Stimulated activated CD4-positive, alpha-beta T cell treated with anti-CD3 and anti-CD28 coated beads, TNF-alpha, amount 100 ng/mL, for 1 hour (primary cell): ENCODE data around the gene SAMD14.

Experiments
- DNase-seq, 3 donors: peaks; one replicate each; pipeline ENCODE4 v3.0.0-alpha.2; 2020; ENCODE audit warnings: low read depth in 3 of 3, low spot score in 1 of 3

SAMD14 gene

GRCh38 chr17:50097455-50097854, 32.5 kb downstream of the SAMD14 start:
- DNase-seq: no peak

GRCh38 chr17:50096758-50097157, 33.2 kb downstream of the SAMD14 start:
- no peak for DNase-seq

GRCh38 chr17:50096092-50096491, 33.9 kb downstream of the SAMD14 start:
- DNase-seq: no peak

GRCh38 chr17:50095626-50096037, 34.3 kb downstream of the SAMD14 start:
- no peak for DNase-seq

- peak; percentile 87 to 90 (median 90) for DNase-seq
Observed at GRCh38 chr17:50094753-50095619, 35.0 kb downstream of the SAMD14 start, which contains the start of gene PDK2. Gene PDK2 (plus strand): TSS chr17:50095351. CDS start chr17:50095436, 85 bp downstream.

- DNase-seq: peak; percentile 63 to 93 (median 74)
Observed at GRCh38 chr17:50094243-50094752, 35.7 kb downstream of the SAMD14 start.

GRCh38 chr17:50093807-50094206, 36.2 kb downstream of the SAMD14 start:
- DNase-seq: no peak

GRCh38 chr17:50093246-50093645, 36.7 kb downstream of the SAMD14 start:
- DNase-seq: no peak

GRCh38 chr17:50091918-50092285, 38.1 kb downstream of the SAMD14 start:
- DNase-seq: no peak

GRCh38 chr17:50090971-50091917, 38.7 kb downstream of the SAMD14 start:
- DNase-seq: no peak

- no peak for DNase-seq
Observed at GRCh38 chr17:50090071-50090470, 39.9 kb downstream of the SAMD14 start.

- DNase-seq: no peak
Observed at GRCh38 chr17:50088952-50089825, 40.8 kb downstream of the SAMD14 start.

GRCh38 chr17:50087912-50088405, 42.0 kb downstream of the SAMD14 start:
- DNase-seq: no peak

GRCh38 chr17:50087246-50087911, 42.6 kb downstream of the SAMD14 start:
- peak; percentile 40 to 70 (median 58) for DNase-seq

- no peak for DNase-seq
Observed at GRCh38 chr17:50081757-50082156, 48.2 kb downstream of the SAMD14 start.

GRCh38 chr17:50080827-50081226, 49.1 kb downstream of the SAMD14 start:
- DNase-seq: no peak

- DNase-seq: no peak
Observed at GRCh38 chr17:50080096-50080480, 49.9 kb downstream of the SAMD14 start.

- no peak for DNase-seq
Observed at GRCh38 chr17:50079334-50080095, 50.4 kb downstream of the SAMD14 start.

GRCh38 chr17:50078430-50078829, 51.5 kb downstream of the SAMD14 start:
- no peak for DNase-seq
